SK-N-SH treated with all-trans-retinoic acid at 6 μM for 48 hours (cell line): ENCODE results near the gene BICC1.

Experiments
- ATAC-seq: fragments of 200-7000 bp; cut with Tn5 transposase; 3 replicates; pipeline ENCODE4 v1.9.1; 2020; ENCODE audit warnings: mild to moderate bottlenecking, moderate library complexity
- ARNTL ChIP-seq: fragments of 450-650 bp; formaldehyde crosslinking; IDR thresholded peaks from 2 replicates; pipeline ENCODE4 v1.5.0; 2020; ENCODE audit warnings: low read depth, mild to moderate bottlenecking, moderate library complexity, borderline replicate concordance
- BACH2 ChIP-seq: fragments of 250-450 bp; sonication (Bioruptor Pico); IDR thresholded peaks from 2 replicates; pipeline ENCODE4 v1.9.0; 2021; ENCODE audit warnings: mild to moderate bottlenecking, borderline replicate concordance
- CSRNP3 ChIP-seq: fragments of 250-450 bp; sonication (Bioruptor Pico); IDR thresholded peaks from 2 replicates; pipeline ENCODE4 v1.5.1; 2021; ENCODE audit warnings: mild to moderate bottlenecking, moderate library complexity
- ESRRG ChIP-seq: fragments of 250-450 bp; sonication (Bioruptor Pico); IDR thresholded peaks from 2 replicates; pipeline ENCODE4 v1.6.1; 2021; ENCODE audit warnings: mild to moderate bottlenecking
- GLIS3 ChIP-seq: fragments of 250-450 bp; sonication (Bioruptor Pico); IDR thresholded peaks from 2 replicates; pipeline ENCODE4 v1.5.0; 2020; ENCODE audit warnings: mild to moderate bottlenecking, moderate library complexity
- ISL1 ChIP-seq: fragments of 250-450 bp; sonication (Bioruptor Pico); IDR thresholded peaks from 2 replicates; pipeline ENCODE4 v2.1.2; 2022; ENCODE audit warnings: mild to moderate bottlenecking, moderate library complexity
- PATZ1 ChIP-seq: fragments of 250-450 bp; sonication (Bioruptor Pico); IDR thresholded peaks from 2 replicates; pipeline ENCODE4 v1.8.0; 2020; ENCODE audit warnings: mild to moderate bottlenecking, moderate library complexity, borderline replicate concordance
- PPARA ChIP-seq: fragments of 250-450 bp; sonication (Bioruptor Pico); IDR thresholded peaks from 2 replicates; pipeline ENCODE4 v1.5.0; 2020; ENCODE audit warnings: mild to moderate bottlenecking, borderline replicate concordance
- RARB ChIP-seq: fragments of 250-450 bp; sonication (Bioruptor Pico); IDR thresholded peaks from 2 replicates; pipeline ENCODE4 v1.8.0; 2021; ENCODE audit warnings: mild to moderate bottlenecking, moderate library complexity
- SNAI2 ChIP-seq: fragments of 250-450 bp; sonication (Bioruptor Pico); IDR thresholded peaks from 2 replicates; pipeline ENCODE4 v1.5.0; 2020; ENCODE audit warnings: mild to moderate bottlenecking, moderate library complexity
- TCF4 ChIP-seq: fragments of 250-450 bp; sonication (Bioruptor Pico); IDR thresholded peaks from 2 replicates; pipeline ENCODE4 v1.8.0; 2021; ENCODE audit warnings: mild to moderate bottlenecking, moderate library complexity, borderline replicate concordance
- TOX ChIP-seq: fragments of 250-450 bp; sonication (Bioruptor Pico); IDR thresholded peaks from 2 replicates; pipeline ENCODE4 v1.8.0; 2021; ENCODE audit warnings: mild to moderate bottlenecking, moderate library complexity, borderline replicate concordance
- TSHZ2 ChIP-seq: fragments of 250-450 bp; sonication (Bioruptor Pico); IDR thresholded peaks from 2 replicates; pipeline ENCODE4 v1.5.0; 2020; ENCODE audit warnings: mild to moderate bottlenecking, moderate library complexity
- ZFP3 ChIP-seq: fragments of 250-450 bp; sonication (Bioruptor Pico); IDR thresholded peaks from 2 replicates; pipeline ENCODE4 v1.5.0; 2020; ENCODE audit warnings: mild to moderate bottlenecking, moderate library complexity
- ZFP30 ChIP-seq: fragments of 450-650 bp; formaldehyde crosslinking; IDR thresholded peaks from 2 replicates; pipeline ENCODE4 v1.5.0; 2022; ENCODE audit warnings: mild to moderate bottlenecking, moderate library complexity
- ZNF565 ChIP-seq: fragments of 450-650 bp; formaldehyde crosslinking; conservative IDR thresholded peaks from 2 replicates; pipeline ENCODE4 v1.5.0; 2020; ENCODE audit warnings: low read depth, mild to moderate bottlenecking, moderate library complexity
- ZNF70 ChIP-seq: fragments of 450-650 bp; formaldehyde crosslinking; IDR thresholded peaks from 2 replicates; pipeline ENCODE4 v1.5.0; 2020; ENCODE audit warnings: mild to moderate bottlenecking, moderate library complexity
- ZNF8 ChIP-seq: fragments of 450-650 bp; formaldehyde crosslinking; IDR thresholded peaks from 2 replicates; pipeline ENCODE4 v1.5.0; 2020; ENCODE audit warnings: mild to moderate bottlenecking, moderate library complexity

Gene BICC1

GRCh38 chr10:58806323-58806722 is 293.7 kb downstream of the BICC1 start:
- ATAC-seq: no peak
- TF ChIP-seq ZFP30 (no peak), SNAI2 (CRISPR knock-in tag) (no peak), TOX (CRISPR knock-in tag) (no peak)

- TF ChIP-seq ZNF565 (CRISPR knock-in tag): no peak
- no peak for TF ChIP-seq RARB (CRISPR knock-in tag)
- no peak for ATAC-seq
Observed at GRCh38 chr10:58806970-58807628, 294.4 kb downstream of the BICC1 start.

GRCh38 chr10:58807629-58808022 is 295.0 kb downstream of the BICC1 start:
- ATAC-seq: no peak
- TF ChIP-seq ZNF565 (CRISPR knock-in tag) (no peak), ZFP30 (no peak), TCF4 (CRISPR knock-in tag) (no peak), PATZ1 (CRISPR knock-in tag) (no peak), BACH2 (no peak)
- TF ChIP-seq, all 23 proteins: peak for 0

GRCh38 chr10:58810751-58811150 is 298.1 kb downstream of the BICC1 start:
- TF ChIP-seq PPARA: no peak
- no peak for TF ChIP-seq ARNTL (CRISPR knock-in tag)
- no peak for TF ChIP-seq PATZ1 (CRISPR knock-in tag)
- no peak for ATAC-seq

GRCh38 chr10:58813573-58813972 is 300.9 kb downstream of the BICC1 start:
- TF ChIP-seq ISL1 (CRISPR knock-in tag) (no peak), TCF4 (CRISPR knock-in tag) (no peak)
- TF ChIP-seq, all 23 proteins: peak for 0
- no peak for ATAC-seq

- TF ChIP-seq PPARA: no peak
- no peak for TF ChIP-seq TSHZ2 (CRISPR knock-in tag)
- TF ChIP-seq ESRRG (CRISPR knock-in tag): no peak
- no peak for TF ChIP-seq TCF4 (CRISPR knock-in tag)
- TF ChIP-seq ZFP30: no peak
- no peak for TF ChIP-seq TOX (CRISPR knock-in tag)
- no peak for TF ChIP-seq GLIS3
- no peak for TF ChIP-seq ZNF70
- TF ChIP-seq CSRNP3 (CRISPR knock-in tag): no peak
- TF ChIP-seq ISL1 (CRISPR knock-in tag): no peak
- TF ChIP-seq ZFP3 (CRISPR knock-in tag): no peak
- no peak for TF ChIP-seq BACH2
- no peak for TF ChIP-seq ZNF565 (CRISPR knock-in tag)
- TF ChIP-seq ZNF8: no peak
- ATAC-seq: no peak
Observed at GRCh38 chr10:58817201-58817846, 304.7 kb downstream of the BICC1 start.
